GM12878 (cell line): ENCODE results near the gene GIT1. TPM values are rescaled to one million over a fixed set of nuclear protein-coding genes. Genes with fewer than 3 reads are reported as not detected.

Experiments
- ATF3 ChIP-seq: IDR thresholded peaks from 2 replicates; pipeline ENCODE4 v1.6.1; 2011; ENCODE audit warnings: low read depth, mild to moderate bottlenecking, low read length, moderate library complexity, borderline replicate concordance; ENCODE audit errors: extremely low read depth
- BACH1 ChIP-seq: fragments of 450-650 bp; IDR thresholded peaks from 2 replicates; pipeline ENCODE4 v1.6.1; 2017; ENCODE audit warnings: mild to moderate bottlenecking, borderline replicate concordance
- CEBPB ChIP-seq, 2 experiments: fragments of 150-350 bp in 1 of 2; IDR thresholded peaks; 2 replicates each; pipeline ENCODE4 v1.6.1; 2012 to 2014; ENCODE audit warnings: low read depth in 2 of 2, low read length in 2 of 2, borderline replicate concordance in 1 of 2, inconsistent platforms in 1 of 2
- EP300 ChIP-seq, 2 experiments: fragments of 150-350 bp in 1 of 2; IDR thresholded peaks; 2 replicates each; pipeline ENCODE4 v1.6.1; 2011 to 2012; ENCODE audit warnings: low read depth in 2 of 2, low read length in 2 of 2, borderline replicate concordance in 1 of 2, improper control_type of control experiment in 1 of 2, inconsistent platforms in 1 of 2; ENCODE audit not compliant: control insufficient read depth in 1 of 2
- GATAD2B ChIP-seq: fragments of 450-650 bp; conservative IDR thresholded peaks from 2 replicates; pipeline ENCODE4 v1.6.1; 2017; ENCODE audit warnings: low read depth, mild to moderate bottlenecking, moderate library complexity
- HDAC2 ChIP-seq: fragments of 200-600 bp; sonication (generic); IDR thresholded peaks from 2 replicates; pipeline ENCODE4 v1.6.1; 2017
- HDGF ChIP-seq: fragments of 450-650 bp; IDR thresholded peaks from 2 replicates; pipeline ENCODE4 v1.6.1; 2016; ENCODE audit warnings: antibody characterized with exemption
- IKZF2 ChIP-seq, 2 experiments: fragments of 450-650 bp; IDR thresholded peaks; 2 replicates each; pipeline ENCODE4 v1.6.1; 2017; ENCODE audit warnings: mild to moderate bottlenecking in 2 of 2, moderate library complexity in 2 of 2
- LARP7 ChIP-seq: fragments of 450-650 bp; IDR thresholded peaks from 2 replicates; pipeline ENCODE4 v1.6.1; 2017; ENCODE audit warnings: mild to moderate bottlenecking
- MTA3 ChIP-seq: IDR thresholded peaks from 2 replicates; pipeline ENCODE4 v1.6.1; 2012; ENCODE audit warnings: low read length, inconsistent platforms, borderline replicate concordance
- MYC ChIP-seq: IDR thresholded peaks from 2 replicates; pipeline ENCODE4 v1.6.1; 2011; ENCODE audit warnings: mild to moderate bottlenecking, low read length, moderate library complexity, inconsistent platforms; ENCODE audit not compliant: insufficient read depth, insufficient replicate concordance, insufficient read length, severe bottlenecking
- NR2C1 ChIP-seq: fragments of 450-650 bp; IDR thresholded peaks from 2 replicates; pipeline ENCODE4 v1.6.1; 2017; ENCODE audit warnings: antibody characterized with exemption, mild to moderate bottlenecking, moderate library complexity
- RUNX3 ChIP-seq: IDR thresholded peaks from 2 replicates; pipeline ENCODE4 v1.6.1; 2012; ENCODE audit warnings: low read length, inconsistent platforms
- SKIL ChIP-seq: fragments of 450-650 bp; IDR thresholded peaks from 2 replicates; pipeline ENCODE4 v1.6.1; 2017; ENCODE audit warnings: mild to moderate bottlenecking, low read depth, inconsistent platforms; ENCODE audit not compliant: poor library complexity, severe bottlenecking
- STAT3 ChIP-seq: IDR thresholded peaks from 2 replicates; pipeline ENCODE4 v1.6.1; 2011; ENCODE audit warnings: low read depth, low read length, improper control_type of control experiment
- TARDBP ChIP-seq: IDR thresholded peaks from 2 replicates; pipeline ENCODE4 v1.6.1; 2016; ENCODE audit warnings: borderline replicate concordance
- TBL1XR1 ChIP-seq: IDR thresholded peaks from 2 replicates; pipeline ENCODE4 v1.6.1; 2012; ENCODE audit warnings: low read depth, low read length, improper control_type of control experiment
- ZSCAN29 ChIP-seq: fragments of 450-650 bp; IDR thresholded peaks from 2 replicates; pipeline ENCODE4 v1.6.1; 2017; ENCODE audit warnings: mild to moderate bottlenecking, moderate library complexity
- polyA plus RNA-seq, 11 experiments: library from polyadenylated mRNA; depleted of rRNA in 4 of 11; unstranded in 6 of 11; stranded (reverse) in 5 of 11; fragments of >200 nt; fragmentation: Nextera tagmentation in 4 of 11; fragmentation: Illumina TruSeq in 1 of 11; extraction: Ambion mirVana in 4 of 11; extraction: Trizol in 1 of 11; gene quantifications; 1 replicate in 1 of 11; 2 replicates in 10 of 11; pipeline versions ENCODE4 v1.2.1 to v1.2.3, GENCODE V29; 2011 to 2016; ENCODE audit warnings: inconsistent platforms in 2 of 11, missing spikeins in 2 of 11, low read depth in 1 of 11
- total RNA-seq, 4 experiments: library from RNA; depleted of rRNA in 3 of 4; stranded (reverse); fragments of >200 nt in 3 of 4; fragmentation: Illumina TruSeq in 1 of 4; extraction: Trizol in 1 of 4; gene quantifications; 2 replicates each; pipeline versions ENCODE4 v1.2.1 to v1.2.3, GENCODE V29; 2013 to 2021
- TF ChIP-seq, protein P1 (sequence below): fragments of 450-650 bp; conservative IDR thresholded peaks from 2 replicates; pipeline ENCODE4 v1.6.1; 2017; ENCODE audit warnings: mild to moderate bottlenecking, moderate library complexity
- TF ChIP-seq, protein P2 (sequence below): fragments of 450-650 bp; IDR thresholded peaks from 2 replicates; pipeline ENCODE4 v1.6.1; 2017; ENCODE audit warnings: borderline replicate concordance

The GIT1 gene
- total and polyA plus RNA-seq, 10 of the 15 experiments (the other 5 are each of a cell fraction or from before 2014, with no cell fraction given), result 0.24 to 45.3 (median 20.9) TPM

DNA sequence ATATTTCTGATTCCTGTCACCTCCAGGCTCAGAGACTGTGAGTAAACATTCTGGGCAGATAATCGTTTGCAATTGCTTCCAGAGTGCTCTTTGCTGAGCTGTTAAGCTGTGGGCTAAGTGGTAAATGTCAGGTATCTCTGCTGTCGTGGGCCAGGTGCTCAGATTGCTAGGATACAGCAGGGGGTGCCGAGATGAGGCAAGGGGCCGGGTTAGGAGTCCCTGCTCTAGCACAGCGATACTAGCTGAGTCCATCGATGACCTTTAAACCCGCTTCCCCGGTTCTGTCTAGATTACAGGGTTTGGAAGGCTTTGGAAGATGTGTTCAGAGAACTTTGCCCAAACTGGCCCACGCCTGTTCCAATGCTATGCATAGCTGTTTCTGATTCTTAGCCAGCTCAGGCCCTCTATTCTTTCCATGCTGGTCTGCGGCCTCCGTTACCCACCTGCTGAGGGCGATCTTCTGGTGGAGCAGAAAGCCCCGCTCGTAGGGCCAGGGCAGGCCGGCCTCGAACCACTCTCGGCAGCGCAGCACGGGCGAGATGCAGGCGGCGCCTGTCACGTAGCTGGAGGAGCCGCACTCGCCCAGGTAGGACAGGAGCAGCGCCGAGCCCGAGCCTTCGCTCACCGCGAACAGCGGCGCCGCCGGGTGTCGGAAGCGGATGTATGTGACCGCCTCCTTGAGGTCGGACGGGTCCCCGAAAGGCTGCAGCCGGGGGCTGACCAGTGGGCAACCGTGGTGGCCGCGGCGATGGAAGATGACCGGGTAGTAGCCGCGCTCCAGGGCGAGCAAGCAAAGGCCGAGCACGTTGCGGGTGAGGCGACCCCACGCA is 23.6 kb downstream of the GIT1 start (continued):
- peak; percentile 26 for TF ChIP-seq GATAD2B
- no peak for TF ChIP-seq EP300 (IDR thresholded peaks at IDR 0.05; ENCODE audit: borderline replicate concordance in 1 of 2, control insufficient read depth in 1 of 2, low read depth in 2 of 2, low read length in 2 of 2)
- no peak for TF ChIP-seq CEBPB (IDR thresholded peaks at IDR 0.05; ENCODE audit: borderline replicate concordance in 1 of 2, low read depth in 2 of 2, low read length in 2 of 2)
- no peak for TF ChIP-seq SKIL
- no peak for TF ChIP-seq ATF3
- TF ChIP-seq, protein P1, sequence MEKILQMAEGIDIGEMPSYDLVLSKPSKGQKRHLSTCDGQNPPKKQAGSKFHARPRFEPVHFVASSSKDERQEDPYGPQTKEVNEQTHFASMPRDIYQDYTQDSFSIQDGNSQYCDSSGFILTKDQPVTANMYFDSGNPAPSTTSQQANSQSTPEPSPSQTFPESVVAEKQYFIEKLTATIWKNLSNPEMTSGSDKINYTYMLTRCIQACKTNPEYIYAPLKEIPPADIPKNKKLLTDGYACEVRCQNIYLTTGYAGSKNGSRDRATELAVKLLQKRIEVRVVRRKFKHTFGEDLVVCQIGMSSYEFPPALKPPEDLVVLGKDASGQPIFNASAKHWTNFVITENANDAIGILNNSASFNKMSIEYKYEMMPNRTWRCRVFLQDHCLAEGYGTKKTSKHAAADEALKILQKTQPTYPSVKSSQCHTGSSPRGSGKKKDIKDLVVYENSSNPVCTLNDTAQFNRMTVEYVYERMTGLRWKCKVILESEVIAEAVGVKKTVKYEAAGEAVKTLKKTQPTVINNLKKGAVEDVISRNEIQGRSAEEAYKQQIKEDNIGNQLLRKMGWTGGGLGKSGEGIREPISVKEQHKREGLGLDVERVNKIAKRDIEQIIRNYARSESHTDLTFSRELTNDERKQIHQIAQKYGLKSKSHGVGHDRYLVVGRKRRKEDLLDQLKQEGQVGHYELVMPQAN, result peak; percentile 31; the same call in 1 of the 2 replicates
- TF ChIP-seq HDGF, result peak; percentile 55; the same call in 1 of the 2 replicates
- no peak for TF ChIP-seq IKZF2 (IDR thresholded peaks at IDR 0.05)
- 0 out of 2 replicates have a peak, but pooled peaks have one; percentile 13 for TF ChIP-seq LARP7
- TF ChIP-seq BACH1, result peak; percentile 21; the same call in 1 of the 2 replicates
- peak; percentile 40 for TF ChIP-seq MYC
- TF ChIP-seq STAT3, result no peak
- TF ChIP-seq NR2C1, result no peak
- no peak for TF ChIP-seq HDAC2
- no peak for TF ChIP-seq ZSCAN29
- TF ChIP-seq TARDBP, result no peak
- no peak for TF ChIP-seq MTA3
- TF ChIP-seq, protein P2, sequence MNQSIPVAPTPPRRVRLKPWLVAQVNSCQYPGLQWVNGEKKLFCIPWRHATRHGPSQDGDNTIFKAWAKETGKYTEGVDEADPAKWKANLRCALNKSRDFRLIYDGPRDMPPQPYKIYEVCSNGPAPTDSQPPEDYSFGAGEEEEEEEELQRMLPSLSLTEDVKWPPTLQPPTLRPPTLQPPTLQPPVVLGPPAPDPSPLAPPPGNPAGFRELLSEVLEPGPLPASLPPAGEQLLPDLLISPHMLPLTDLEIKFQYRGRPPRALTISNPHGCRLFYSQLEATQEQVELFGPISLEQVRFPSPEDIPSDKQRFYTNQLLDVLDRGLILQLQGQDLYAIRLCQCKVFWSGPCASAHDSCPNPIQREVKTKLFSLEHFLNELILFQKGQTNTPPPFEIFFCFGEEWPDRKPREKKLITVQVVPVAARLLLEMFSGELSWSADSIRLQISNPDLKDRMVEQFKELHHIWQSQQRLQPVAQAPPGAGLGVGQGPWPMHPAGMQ, result no peak
- no peak for TF ChIP-seq TBL1XR1
- peak; percentile 45; the same call in 1 of the 2 replicates for TF ChIP-seq RUNX3
